Thoracic aorta (tissue), 2 donors: ENCODE measurements around the gene TTC23. TPM values are rescaled to one million over a fixed set of nuclear protein-coding genes. Genes with fewer than 3 reads are reported as not detected.
"Not testable (repeated sequence)": the region's sequence is repeated elsewhere in the genome, so short reads cannot be mapped to it uniquely, and the experiment has no call there.

ENCODE experiments used
- ATAC-seq: fragments of 150-250 bp; one replicate; pipeline ENCODE4 v1.8.0; 2017; ENCODE audit warnings: low read depth; ENCODE audit not compliant: insufficient number of reproducible peaks, low FRiP score
- DNase-seq: peaks from one replicate; pipeline ENCODE4 v3.0.0-alpha.2; 2020; ENCODE audit warnings: low spot score
- H3K27ac ChIP-seq, 2 donors: fragments of 200-600 bp; sonication (generic); 1 replicate in 1 of 2; 2 replicates in 1 of 2; pipeline ENCODE4 v1.5.1; 2016; ENCODE audit warnings: mild to moderate bottlenecking in 2 of 2, moderate library complexity in 2 of 2
- H3K27me3 ChIP-seq: fragments of 200-600 bp; sonication (generic); replicated peaks from 2 replicates; pipeline ENCODE4 v1.6.0; 2016; ENCODE audit warnings: mild to moderate bottlenecking; ENCODE audit not compliant: insufficient read depth
- H3K36me3 ChIP-seq: fragments of 200-600 bp; sonication (generic); one replicate; pipeline ENCODE4 v1.5.1; 2016
- H3K4me1 ChIP-seq, 2 donors: fragments of 200-600 bp; sonication (generic); 1 replicate in 1 of 2; 2 replicates in 1 of 2; pipeline versions ENCODE4 v1.5.1 to v1.6.0; 2016; ENCODE audit warnings: low read depth in 2 of 2, mild to moderate bottlenecking in 1 of 2; ENCODE audit not compliant: control insufficient read depth in 1 of 2
- H3K4me3 ChIP-seq: fragments of 200-600 bp; sonication (generic); 2 replicates; pipeline ENCODE4 v1.5.1; 2016; ENCODE audit warnings: mild to moderate bottlenecking
- H3K9me3 ChIP-seq: fragments of 200-600 bp; sonication (generic); 2 replicates; pipeline ENCODE4 v1.5.1; 2016
- CTCF ChIP-seq: fragments of 200-600 bp; sonication (generic); IDR thresholded peaks from one replicate; pipeline ENCODE4 v1.5.1; 2019; ENCODE audit warnings: antibody characterized with exemption
- total RNA-seq, 2 donors: library from RNA; depleted of rRNA; stranded (reverse); fragments of >200 nt; gene quantifications; one replicate each; pipeline versions ENCODE4 v1.1.0 to v1.2.3, GENCODE V29; 2016

TTC23 gene
- total RNA-seq, 2 donors from 2014 or later, result 14.2 to 32.8 TPM

GRCh38 chr15:99202176-99202552, 47.2 kb downstream of the TTC23 start:
- H3K4me3 ChIP-seq, result no peak overlapping the region
- H3K27me3 ChIP-seq, result no peaks in the 10 kb centered on the region
- no peaks in the 10 kb centered on the region for H3K9me3 ChIP-seq
- ATAC-seq (no peak), DNase-seq (no peak)
- TF ChIP-seq CTCF, result no peak
- peaks cover 8% of the 10 kb centered on the region for H3K36me3 ChIP-seq
- no peak overlapping the region for H3K27ac ChIP-seq
- H3K4me1 ChIP-seq, result no peaks in the 10 kb centered on the region

GRCh38 chr15:99201408-99202175, 47.8 kb downstream of the TTC23 start:
- ATAC-seq, result no peak
- H3K27ac ChIP-seq, result no peak overlapping the region
- H3K4me3 ChIP-seq, result no peak overlapping the region
- DNase-seq, result no peak
- no peaks in the 10 kb centered on the region for H3K27me3 ChIP-seq
- no peak for TF ChIP-seq CTCF
- H3K4me1 ChIP-seq, result no peaks in the 10 kb centered on the region
- H3K36me3 ChIP-seq, result peaks cover 8% of the 10 kb centered on the region
- no peaks in the 10 kb centered on the region for H3K9me3 ChIP-seq

GRCh38 chr15:99197856-99198255, 51.5 kb downstream of the TTC23 start:
- TF ChIP-seq CTCF, result no peak
- no peak for ATAC-seq

GRCh38 chr15:99192181-99192580, 57.2 kb downstream of the TTC23 start:
- H3K27me3 ChIP-seq, DNase-seq, H3K4me3 ChIP-seq, H3K27ac ChIP-seq, H3K9me3 ChIP-seq, ATAC-seq, H3K36me3 ChIP-seq, H3K4me1 ChIP-seq: not testable (repeated sequence)

More at GRCh38 chr15:99197856-99198255, 51.5 kb downstream of the TTC23 start:
- Histone ChIP-seq H3K9me3 (no peaks in the 10 kb centered on the region), H3K36me3 (peaks cover 8% of the 10 kb centered on the region), H3K27ac (no peak overlapping the region), H3K27me3 (no peaks in the 10 kb centered on the region), H3K4me1 (no peaks in the 10 kb centered on the region), H3K4me3 (no peak overlapping the region)
- no peak for DNase-seq

- no peaks in the 10 kb centered on the region for H3K27me3 ChIP-seq
- no peak for TF ChIP-seq CTCF
These were observed 61.4 kb downstream of the TTC23 start for GRCh38 chr15:99187936-99188335.

More at GRCh38 chr15:99187936-99188335, 61.4 kb downstream of the TTC23 start:
- DNase-seq, result no peak
- H3K27ac ChIP-seq, result no peak overlapping the region
- no peaks in the 10 kb centered on the region for H3K36me3 ChIP-seq
- no peak overlapping the region for H3K4me3 ChIP-seq
- ATAC-seq, result no peak
- H3K4me1 ChIP-seq, result peaks cover 14 to 16% of the 10 kb centered on the region in 2 donors
- no peaks in the 10 kb centered on the region for H3K9me3 ChIP-seq
